Astrocyte (in vitro differentiated cells and primary cell): ENCODE measurements around the gene FBLN1.

Experiments
- EZH2 ChIP-seq: IDR thresholded peaks from 2 replicates; pipeline ENCODE4 v1.6.1; 2012; ENCODE audit warnings: mild to moderate bottlenecking, low read length, inconsistent platforms; ENCODE audit not compliant: insufficient read depth
- TF ChIP-seq, protein P1 (sequence below): IDR thresholded peaks from 2 replicates; pipeline ENCODE4 v1.5.1; 2011; ENCODE audit warnings: low read depth, mild to moderate bottlenecking, inconsistent platforms, low read length, moderate library complexity; ENCODE audit not compliant: insufficient read depth

DNA sequence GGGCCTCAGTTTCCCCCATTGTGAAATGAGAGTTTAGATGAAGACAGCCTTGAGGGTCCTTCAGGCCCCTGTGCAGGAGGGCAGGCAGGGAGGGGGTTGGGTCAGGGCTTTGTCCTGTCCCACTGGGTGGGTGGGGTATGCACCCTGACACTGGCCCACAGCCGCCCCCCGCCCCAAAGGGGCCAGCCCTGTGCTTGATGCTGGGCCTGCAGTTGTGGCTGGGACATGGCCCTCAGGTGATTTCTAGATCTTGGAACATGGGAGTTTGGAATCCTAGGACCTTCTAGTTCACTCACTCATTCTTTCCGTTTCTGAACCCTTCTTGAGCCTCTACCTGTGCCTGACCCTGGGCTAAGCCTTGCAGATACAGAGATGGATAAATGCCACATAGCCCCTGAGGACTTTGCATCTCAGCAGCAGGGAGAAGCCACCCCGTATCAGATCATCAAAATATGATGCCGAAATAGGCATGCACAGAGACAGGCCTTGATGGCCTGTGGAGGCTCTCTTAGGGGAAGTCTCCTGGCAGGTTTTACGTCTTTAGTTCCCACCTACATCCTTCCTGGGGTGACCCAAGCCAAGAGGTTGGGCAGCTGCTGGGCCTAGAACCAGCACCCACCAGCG, 76.0 kb downstream of the FBLN1 start:
- TF ChIP-seq EZH2: no peak
- TF ChIP-seq, protein P1, sequence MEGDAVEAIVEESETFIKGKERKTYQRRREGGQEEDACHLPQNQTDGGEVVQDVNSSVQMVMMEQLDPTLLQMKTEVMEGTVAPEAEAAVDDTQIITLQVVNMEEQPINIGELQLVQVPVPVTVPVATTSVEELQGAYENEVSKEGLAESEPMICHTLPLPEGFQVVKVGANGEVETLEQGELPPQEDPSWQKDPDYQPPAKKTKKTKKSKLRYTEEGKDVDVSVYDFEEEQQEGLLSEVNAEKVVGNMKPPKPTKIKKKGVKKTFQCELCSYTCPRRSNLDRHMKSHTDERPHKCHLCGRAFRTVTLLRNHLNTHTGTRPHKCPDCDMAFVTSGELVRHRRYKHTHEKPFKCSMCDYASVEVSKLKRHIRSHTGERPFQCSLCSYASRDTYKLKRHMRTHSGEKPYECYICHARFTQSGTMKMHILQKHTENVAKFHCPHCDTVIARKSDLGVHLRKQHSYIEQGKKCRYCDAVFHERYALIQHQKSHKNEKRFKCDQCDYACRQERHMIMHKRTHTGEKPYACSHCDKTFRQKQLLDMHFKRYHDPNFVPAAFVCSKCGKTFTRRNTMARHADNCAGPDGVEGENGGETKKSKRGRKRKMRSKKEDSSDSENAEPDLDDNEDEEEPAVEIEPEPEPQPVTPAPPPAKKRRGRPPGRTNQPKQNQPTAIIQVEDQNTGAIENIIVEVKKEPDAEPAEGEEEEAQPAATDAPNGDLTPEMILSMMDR: no peak
